Frontal cortex (tissue), 4 donors: Measurements from ENCODE around the gene ST3GAL2. TPM values are rescaled to one million over a fixed set of nuclear protein-coding genes. Genes with fewer than 3 reads are reported as not detected.
"Not testable (repeated sequence)": the region's sequence is repeated elsewhere in the genome, so short reads cannot be mapped to it uniquely, and the experiment has no call there.

Experiments used
- DNase-seq, 2 donors: peaks; one replicate each; pipeline ENCODE4 v3.0.0; 2012; ENCODE audit warnings: low spot score in 2 of 2
- FAIRE-seq: peaks from 2 replicates; lab custom pipeline; 2012; peaks lifted over from hg19 to GRCh38; lab: Jason Lieb, UNC
- small RNA-seq: library from RNA; depleted of rRNA; stranded (forward); fragments of <200 nt; gene quantifications from one replicate; pipeline ENCODE3, GENCODE V24; 2014
- total RNA-seq: library from RNA; depleted of rRNA; stranded (reverse); fragments of >200 nt; gene quantifications from one replicate; pipeline ENCODE4 v1.2.3, GENCODE V29; 2014
- donor health status: control.
- donor health status: control.
- donor health status: control.

ST3GAL2 gene
- total RNA-seq, 1 donor from 2014 or later = 26.9 TPM

DNA sequence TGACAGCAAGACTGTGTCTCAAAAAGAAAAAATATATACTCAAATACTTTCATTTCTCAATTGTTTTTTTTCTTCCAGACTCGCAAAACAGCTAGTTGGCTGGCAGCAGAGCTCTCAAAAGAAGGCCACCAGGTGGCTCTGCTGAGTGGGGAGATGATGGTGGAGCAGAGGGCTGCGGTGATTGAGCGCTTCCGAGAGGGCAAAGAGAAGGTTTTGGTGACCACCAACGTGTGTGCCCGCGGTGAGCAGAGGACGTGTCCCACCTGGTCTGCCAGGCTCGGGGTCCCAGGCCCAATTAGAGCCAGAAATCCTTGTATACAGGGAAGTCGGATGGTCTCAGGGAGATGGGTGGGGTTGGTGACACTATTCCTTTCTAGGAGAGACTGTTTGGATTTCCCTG, 68.8 kb downstream of the ST3GAL2 start:
- not testable (repeated sequence) for FAIRE-seq, DNase-seq

- DNase-seq = no peak
- no peak for FAIRE-seq
Measured at GRCh38 chr16:70364399-70364798, 74.5 kb downstream of the ST3GAL2 start.

GRCh38 chr16:70359552-70359951, 79.3 kb downstream of the ST3GAL2 start:
- FAIRE-seq (no peak), DNase-seq (no peak)

- FAIRE-seq = no peak
- DNase-seq = no peak
Measured at GRCh38 chr16:70349783-70350182, 89.1 kb downstream of the ST3GAL2 start.

GRCh38 chr16:70348991-70349390, 89.9 kb downstream of the ST3GAL2 start:
- FAIRE-seq = no peak
- DNase-seq = no peak

DNA sequence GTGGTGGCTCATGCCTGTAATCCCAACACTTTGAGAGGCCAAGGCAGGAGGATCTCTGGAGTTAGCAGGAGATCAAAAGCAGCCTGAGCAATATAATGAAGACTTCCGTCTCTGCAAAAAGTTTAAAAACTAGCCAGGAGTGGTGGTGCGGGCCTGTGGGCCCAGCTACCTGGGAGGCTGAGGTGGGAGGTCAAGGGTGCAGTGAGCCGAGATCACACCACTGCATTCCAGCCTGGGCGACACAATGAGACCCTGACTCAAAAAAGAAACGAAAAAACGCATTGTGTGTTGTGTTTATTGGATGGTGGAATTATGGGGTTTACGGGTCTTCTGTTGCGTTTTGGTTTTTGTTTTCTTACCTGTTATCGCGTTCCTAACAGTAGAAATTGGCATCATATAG, 93.1 kb downstream of the ST3GAL2 start:
- DNase-seq (no peak), FAIRE-seq (no peak)

DNA sequence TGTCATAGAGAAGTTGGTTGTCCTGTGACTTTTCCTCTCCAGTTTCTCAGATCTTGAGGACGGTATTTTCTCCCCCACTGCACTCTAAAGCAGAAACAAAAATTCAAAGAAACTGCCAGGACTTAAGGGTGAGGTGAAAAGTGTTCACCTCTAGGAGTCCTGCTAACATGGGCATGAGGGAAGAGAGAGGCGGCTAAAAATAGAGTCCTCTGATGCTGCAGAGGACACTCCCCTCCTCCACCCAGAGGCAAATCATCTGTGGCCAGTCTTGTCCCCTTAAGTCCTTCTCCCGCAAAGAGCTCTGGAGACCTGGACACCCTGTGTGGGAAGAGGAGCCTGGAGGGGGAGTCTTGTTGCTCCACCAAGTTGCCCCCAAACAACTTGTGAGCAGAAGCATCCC, 96.9 kb downstream of the ST3GAL2 start:
- DNase-seq (no peak), FAIRE-seq (no peak)

DNA sequence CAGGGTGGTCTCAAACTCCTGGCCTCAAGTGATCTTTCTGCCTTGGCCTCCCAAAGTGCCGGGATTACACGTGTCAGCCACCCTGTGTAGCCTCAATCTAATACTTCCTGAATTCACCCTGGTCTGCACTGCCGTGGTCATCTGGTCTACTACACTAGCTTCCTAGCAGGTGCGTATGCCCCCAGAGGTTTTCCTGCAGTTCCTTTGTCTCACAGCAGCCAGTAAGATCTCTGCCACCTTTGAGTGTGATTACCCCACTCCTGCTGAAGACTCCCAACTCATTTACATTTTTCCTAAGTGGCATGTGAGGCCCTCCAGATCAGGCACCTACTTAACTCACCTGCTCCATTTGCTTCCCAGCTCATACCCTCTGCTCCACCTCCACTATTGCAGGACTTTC, 97.3 kb downstream of the ST3GAL2 start:
- FAIRE-seq (no peak), DNase-seq (no peak)

GRCh38 chr16:70337814-70338213, 101.1 kb downstream of the ST3GAL2 start:
- FAIRE-seq (no peak), DNase-seq (no peak)

DNA sequence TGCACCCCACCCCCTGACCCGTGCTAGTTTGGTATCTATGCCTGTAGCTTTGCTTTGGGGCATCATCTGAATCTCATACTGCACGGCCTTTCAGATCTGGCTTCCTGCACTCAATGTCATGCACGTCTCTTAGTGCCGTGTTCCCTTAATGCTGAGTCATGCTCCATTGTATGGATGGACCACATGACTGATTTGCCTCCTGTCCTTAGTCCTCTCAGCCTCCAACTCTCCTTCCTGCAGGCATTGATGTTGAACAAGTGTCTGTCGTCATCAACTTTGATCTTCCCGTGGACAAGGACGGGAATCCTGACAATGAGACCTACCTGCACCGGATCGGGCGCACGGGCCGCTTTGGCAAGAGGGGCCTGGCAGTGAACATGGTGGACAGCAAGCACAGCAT, 106.2 kb downstream of the ST3GAL2 start:
- not testable (repeated sequence) for DNase-seq, FAIRE-seq

GRCh38 chr16:70331588-70332358, 107.1 kb downstream of the ST3GAL2 start:
- FAIRE-seq (no peak), DNase-seq (no peak)

DNA sequence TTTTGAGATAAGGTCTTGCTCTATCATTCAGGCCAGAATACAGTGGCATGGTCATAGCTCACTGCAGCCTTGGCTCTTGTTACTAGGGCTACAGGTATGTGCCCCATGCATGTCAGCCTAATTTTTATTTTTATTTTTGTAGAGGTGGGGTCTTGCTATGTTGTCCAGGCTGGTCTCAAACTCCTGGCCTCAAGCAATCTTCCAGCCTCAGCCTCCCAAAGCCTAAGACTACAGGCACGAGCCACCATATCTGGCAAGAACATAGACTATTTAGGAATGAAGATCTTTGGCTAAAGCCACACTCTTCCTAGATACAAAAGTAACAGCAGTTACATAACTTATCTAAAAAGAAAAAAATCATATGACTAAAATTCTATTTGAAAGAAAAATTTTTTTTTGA, 107.8 kb downstream of the ST3GAL2 start:
- no peak for DNase-seq
- FAIRE-seq = no peak

Small RNA genes within 50 kb of the gene (small RNA-seq; reads per million reads assigned to genes)
- gene RNU6-23P (0.10 reads per million), gene RPS27P26 (not detected)

Other genes starting within 250 kb of the ST3GAL2 start
- gene EXOSC6, start 187.2 kb downstream of the ST3GAL2 start, total RNA-seq = 118 TPM
- gene AARS1, start 149.6 kb downstream of the ST3GAL2 start, total RNA-seq = 79.1 TPM
- 25.3 TPM for gene DDX19B, start 139.9 kb downstream of the ST3GAL2 start, total RNA-seq
- gene DDX19A, start 92.2 kb downstream of the ST3GAL2 start, total RNA-seq = 33.4 TPM
- 6.5 TPM for gene FCSK, start 15.5 kb upstream of the ST3GAL2 start, total RNA-seq
- 45.7 TPM for gene COG4, start 84.5 kb upstream of the ST3GAL2 start, total RNA-seq
- gene SF3B3, start 84.7 kb upstream of the ST3GAL2 start, total RNA-seq = 71.3 TPM
- 1.6 TPM for gene IL34, start 207.5 kb upstream of the ST3GAL2 start, total RNA-seq
- gene MTSS2, start 247.0 kb upstream of the ST3GAL2 start, total RNA-seq = 25.7 TPM